ENCODE data around the gene GATAD2A.

The GATAD2A gene

DNA sequence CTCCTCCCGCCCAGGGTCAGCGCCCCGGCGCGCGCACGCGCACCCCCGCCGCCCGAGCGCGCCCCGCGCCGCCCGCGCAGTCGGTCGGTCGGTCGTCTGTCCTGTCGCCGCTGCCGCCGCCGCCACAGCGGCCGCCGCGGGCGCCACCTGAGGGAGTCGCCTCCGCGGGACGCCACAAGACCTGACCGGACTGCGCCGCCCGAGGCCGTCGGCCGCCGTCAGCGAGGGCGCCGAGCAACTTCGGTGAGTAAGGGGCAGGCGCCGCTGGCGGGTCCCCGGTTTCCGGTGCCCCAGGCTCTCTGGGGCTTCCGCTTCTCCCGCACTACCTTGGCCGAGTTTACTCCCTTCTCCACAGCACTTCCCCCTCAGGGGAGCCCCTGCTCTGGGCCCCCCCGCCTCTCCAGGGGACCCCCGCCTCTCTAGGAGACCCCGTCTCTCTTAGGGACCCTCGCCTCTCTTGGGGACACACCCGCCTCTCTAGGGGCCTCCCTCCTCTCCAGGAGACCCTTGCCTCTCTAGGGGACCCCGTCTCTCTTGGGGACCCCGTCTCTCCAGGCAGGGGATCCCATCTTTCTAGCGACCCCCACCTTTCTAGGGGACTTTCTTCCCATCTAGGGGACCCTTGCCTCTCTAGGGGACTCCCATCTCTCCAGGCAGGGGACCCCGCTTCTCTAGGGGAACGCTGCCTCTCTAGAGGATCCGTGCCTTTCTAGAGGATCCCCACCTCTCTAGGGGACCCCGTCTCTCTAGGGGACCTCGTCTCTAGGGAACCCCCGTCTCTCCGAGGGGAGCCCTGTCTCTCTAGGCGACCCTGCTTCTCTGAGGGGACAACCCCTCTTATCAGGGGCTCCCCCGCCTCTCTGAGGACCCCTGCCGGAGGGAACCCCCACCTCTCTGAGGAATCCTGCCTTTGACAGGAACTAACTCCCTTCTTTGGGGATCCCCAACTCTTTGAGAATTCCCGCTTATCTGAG is 19.3 kb upstream of the GATAD2A start:
- Histone ChIP-seq H2BK12ac (ENCODE audit: low read length in 2 of 2) (no peak overlapping the region), H3K36me3 (ENCODE audit: control insufficient read depth in 1 of 2, insufficient read depth in 2 of 2, low read depth in 1 of 2, low read length in 2 of 2) (no peaks in the 10 kb centered on the region), H3K9ac (ENCODE audit: low read length) (peak overlapping the region; percentile 97), H3K23ac (ENCODE audit: low read length in 2 of 2) (peak overlapping the region; percentile 74 to 79), H3K4me2 (ENCODE audit: low read length, poor library complexity, severe bottlenecking) (peak overlapping the region; percentile 99), H2AFZ (ENCODE audit: low read depth, low read length) (no peak overlapping the region), H3K14ac (ENCODE audit: low read length in 2 of 2) (peak overlapping the region; percentile 57 to 79), H3K4me3 (ENCODE audit: insufficient read depth in 1 of 2, low read depth in 1 of 2, low read length in 2 of 2) (peak overlapping the region; percentile 92), H2BK5ac (ENCODE audit: low read depth, low read length, poor library complexity, severe bottlenecking) (no peak overlapping the region), H2BK120ac (ENCODE audit: low read depth, low read length) (peak overlapping the region; percentile 88), H3K27me3 (ENCODE audit: control insufficient read depth in 1 of 2, insufficient read depth in 1 of 2, low read length in 2 of 2) (no peaks in the 10 kb centered on the region), H2AK5ac (ENCODE audit: low read length, severe bottlenecking) (no peak overlapping the region), H3K27ac (ENCODE audit: low read length, poor library complexity, severe bottlenecking) (no peak overlapping the region), H3K4me1 (ENCODE audit: control insufficient read depth, insufficient read depth, low read depth, low read length) (peaks cover 14% of the 10 kb centered on the region), H3K4ac (ENCODE audit: low read depth in 1 of 2, low read length in 2 of 2) (peak overlapping the region; percentile 78 to 90), H4K91ac (ENCODE audit: low read length) (peak overlapping the region; percentile 83), H3K18ac (ENCODE audit: low read depth in 1 of 2, low read length in 2 of 2) (peak overlapping the region; percentile 80 to 95), H4K8ac (ENCODE audit: low read length) (peak overlapping the region; percentile 82), H3K9me3 (ENCODE audit: control insufficient read depth, low read length) (no peaks in the 10 kb centered on the region), H3K79me1 (replicated peaks; ENCODE audit: low read length, poor library complexity, severe bottlenecking) (peaks cover 42% of the 10 kb centered on the region), H2BK15ac (ENCODE audit: low read depth, poor library complexity, severe bottlenecking) (peak overlapping the region; percentile 67)
- no peak for DNase-seq
- WGBS = 8% methylated on average over 39 of the region's 75 CpGs

DNA sequence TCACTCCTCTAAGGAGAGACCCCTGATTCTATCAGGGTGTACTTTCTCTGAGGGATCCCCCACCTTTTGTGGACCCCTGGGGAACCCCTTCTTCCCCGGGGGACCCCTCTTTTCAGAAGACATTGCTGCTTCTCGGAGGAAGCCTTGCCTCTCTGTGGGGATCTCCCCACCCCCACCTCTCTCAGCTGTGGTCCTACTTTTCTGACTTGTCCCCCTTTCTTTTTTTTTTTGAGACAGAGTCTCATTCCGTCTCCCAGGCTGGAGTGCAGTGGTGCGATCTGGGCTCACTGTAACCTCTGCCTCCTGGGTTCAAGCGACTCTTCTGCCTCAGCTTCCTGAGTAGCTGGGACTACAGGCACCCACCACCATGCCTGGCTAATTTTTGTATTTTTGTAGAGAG is 18.4 kb upstream of the GATAD2A start:
- Histone ChIP-seq H2BK12ac (ENCODE audit: low read length in 2 of 2) (no peak overlapping the region), H4K8ac (ENCODE audit: low read length) (no peak overlapping the region), H3K4ac (ENCODE audit: low read depth in 1 of 2, low read length in 2 of 2) (no peak overlapping the region), H3K27ac (ENCODE audit: low read length, poor library complexity, severe bottlenecking) (no peak overlapping the region), H3K9me3 (ENCODE audit: control insufficient read depth, low read length) (no peaks in the 10 kb centered on the region), H3K4me3 (ENCODE audit: insufficient read depth in 1 of 2, low read depth in 1 of 2, low read length in 2 of 2) (peak overlapping the region in 1 of 2 experiments; percentile 92), H3K4me2 (ENCODE audit: low read length, poor library complexity, severe bottlenecking) (peak overlapping the region; percentile 99), H4K91ac (ENCODE audit: low read length) (no peak overlapping the region), H3K14ac (ENCODE audit: low read length in 2 of 2) (no peak overlapping the region), H3K9ac (ENCODE audit: low read length) (peak overlapping the region; percentile 97), H2BK120ac (ENCODE audit: low read depth, low read length) (no peak overlapping the region), H3K36me3 (ENCODE audit: control insufficient read depth in 1 of 2, insufficient read depth in 2 of 2, low read depth in 1 of 2, low read length in 2 of 2) (no peaks in the 10 kb centered on the region), H3K18ac (ENCODE audit: low read depth in 1 of 2, low read length in 2 of 2) (peak overlapping the region in 1 of 2 experiments; percentile 17), H3K4me1 (ENCODE audit: control insufficient read depth, insufficient read depth, low read depth, low read length) (peaks cover 14% of the 10 kb centered on the region), H2AFZ (ENCODE audit: low read depth, low read length) (no peak overlapping the region), H2AK5ac (ENCODE audit: low read length, severe bottlenecking) (peak overlapping the region; percentile 28), H3K27me3 (ENCODE audit: control insufficient read depth in 1 of 2, insufficient read depth in 1 of 2, low read length in 2 of 2) (no peaks in the 10 kb centered on the region), H3K23ac (ENCODE audit: low read length in 2 of 2) (no peak overlapping the region), H2BK15ac (ENCODE audit: low read depth, poor library complexity, severe bottlenecking) (peak overlapping the region; percentile 67), H2BK5ac (ENCODE audit: low read depth, low read length, poor library complexity, severe bottlenecking) (no peak overlapping the region), H3K79me1 (replicated peaks; ENCODE audit: low read length, poor library complexity, severe bottlenecking) (peaks cover 42% of the 10 kb centered on the region)
- 86% methylated on average over 5 of the region's 5 CpGs for WGBS
- DNase-seq = no peak

DNA sequence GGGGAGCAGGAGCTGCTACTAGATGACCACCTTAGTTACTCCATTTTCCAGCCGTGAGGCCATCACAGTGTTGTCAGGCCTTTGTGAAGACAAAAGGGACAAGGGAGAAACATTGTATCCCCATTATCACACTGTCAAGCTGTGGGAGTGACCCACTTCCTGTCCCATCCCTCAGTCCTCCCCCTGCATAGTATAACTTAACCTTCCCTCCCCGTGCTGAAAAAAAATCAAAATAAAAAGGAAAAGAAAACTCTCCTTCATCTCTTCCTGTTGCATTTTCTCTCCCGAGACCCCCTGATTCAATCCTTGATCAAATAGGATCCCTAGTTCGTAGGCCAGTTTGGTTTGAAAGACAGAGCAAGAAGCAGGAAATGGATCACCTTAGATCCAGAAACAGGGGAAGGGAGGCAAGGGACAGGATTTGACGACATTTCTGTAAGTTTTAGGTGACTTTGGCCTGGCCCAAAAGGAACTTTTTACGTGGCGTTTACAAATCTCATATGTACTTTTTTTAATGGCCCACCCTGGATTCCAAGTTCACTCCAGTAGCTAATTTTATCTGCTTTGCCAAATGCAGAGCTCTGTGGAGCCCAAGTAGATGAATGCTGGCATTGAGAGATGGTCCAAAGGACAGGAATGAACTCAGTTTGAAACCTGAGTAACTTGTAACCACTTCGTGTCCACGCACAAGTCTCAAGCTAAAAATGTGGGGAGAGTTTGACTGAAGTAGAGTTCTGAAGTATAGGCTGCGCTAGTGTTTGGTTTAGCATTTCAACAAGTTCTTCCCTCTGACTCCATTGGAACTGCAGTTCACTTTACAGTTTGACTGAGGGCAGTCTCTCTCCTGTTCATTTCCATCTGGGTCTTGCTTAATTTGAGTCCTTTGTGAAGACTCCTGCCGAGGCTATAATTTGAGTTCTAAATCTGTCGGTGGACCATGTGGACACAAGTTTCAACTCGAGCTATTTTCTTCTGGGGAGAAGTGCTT is 16.6 kb upstream of the GATAD2A start:
- Histone ChIP-seq H3K9ac (ENCODE audit: low read length) (peak overlapping the region; percentile 41), H4K91ac (ENCODE audit: low read length) (peak overlapping the region; percentile 84), H3K4me3 (ENCODE audit: insufficient read depth in 1 of 2, low read depth in 1 of 2, low read length in 2 of 2) (no peak overlapping the region), H2BK120ac (ENCODE audit: low read depth, low read length) (no peak overlapping the region), H2BK12ac (ENCODE audit: low read length in 2 of 2) (no peak overlapping the region), H3K4me2 (ENCODE audit: low read length, poor library complexity, severe bottlenecking) (no peak overlapping the region), H2BK5ac (ENCODE audit: low read depth, low read length, poor library complexity, severe bottlenecking) (no peak overlapping the region), H3K36me3 (ENCODE audit: control insufficient read depth in 1 of 2, insufficient read depth in 2 of 2, low read depth in 1 of 2, low read length in 2 of 2) (no peaks in the 10 kb centered on the region), H3K23ac (ENCODE audit: low read length in 2 of 2) (no peak overlapping the region), H3K27ac (ENCODE audit: low read length, poor library complexity, severe bottlenecking) (no peak overlapping the region), H4K8ac (ENCODE audit: low read length) (no peak overlapping the region), H3K14ac (ENCODE audit: low read length in 2 of 2) (no peak overlapping the region), H3K4me1 (ENCODE audit: control insufficient read depth, insufficient read depth, low read depth, low read length) (peaks cover 14% of the 10 kb centered on the region), H3K9me3 (ENCODE audit: control insufficient read depth, low read length) (no peaks in the 10 kb centered on the region), H3K79me1 (replicated peaks; ENCODE audit: low read length, poor library complexity, severe bottlenecking) (peaks cover 46% of the 10 kb centered on the region), H3K4ac (ENCODE audit: low read depth in 1 of 2, low read length in 2 of 2) (peak overlapping the region in 1 of 2 experiments; percentile 69), H2BK15ac (ENCODE audit: low read depth, poor library complexity, severe bottlenecking) (no peak overlapping the region), H3K27me3 (ENCODE audit: control insufficient read depth in 1 of 2, insufficient read depth in 1 of 2, low read length in 2 of 2) (no peaks in the 10 kb centered on the region), H3K18ac (ENCODE audit: low read depth in 1 of 2, low read length in 2 of 2) (peak overlapping the region in 1 of 2 experiments; percentile 4), H2AFZ (ENCODE audit: low read depth, low read length) (no peak overlapping the region), H2AK5ac (ENCODE audit: low read length, severe bottlenecking) (no peak overlapping the region)
- 75% methylated on average over 12 of the region's 13 CpGs for WGBS
- DNase-seq = no peak

Measured in mesenchymal stem cell (in vitro differentiated cells and primary cell).